SU-DHL-6 (cell line): Measurements from ENCODE around the gene PRKCE.

Experiments
- H2AFZ ChIP-seq: fragments of 200-600 bp; sonication (generic); 2 replicates; pipeline ENCODE4 v1.6.1; 2014; ENCODE audit warnings: low read depth, mild to moderate bottlenecking, moderate library complexity, mixed read lengths, antibody characterized with exemption, low read length; ENCODE audit not compliant: severe bottlenecking
- H3F3A ChIP-seq: fragments of 200-600 bp; shearing (Covaris generic); 2 replicates; pipeline ENCODE4 v1.6.0; 2016; ENCODE audit warnings: antibody characterized with exemption, mild to moderate bottlenecking; ENCODE audit not compliant: insufficient read depth
- H3K27ac ChIP-seq: fragments of 200-600 bp; sonication (generic); 2 replicates; pipeline ENCODE4 v1.5.1; 2016; ENCODE audit warnings: low read depth, mild to moderate bottlenecking, low read length, moderate library complexity, mixed read lengths
- H3K27me3 ChIP-seq: fragments of 200-600 bp; sonication (generic), shearing (Covaris generic); 2 replicates; pipeline ENCODE4 v1.6.0; 2014; ENCODE audit warnings: mild to moderate bottlenecking, low read length
- H3K36me3 ChIP-seq: fragments of 200-600 bp; sonication (generic); 2 replicates; pipeline ENCODE4 v1.6.1; 2014; ENCODE audit warnings: mild to moderate bottlenecking, low read length, mixed read lengths
- H3K4me2 ChIP-seq: fragments of 300-600, 200-600 bp; shearing (Covaris generic), sonication (generic); 2 replicates; pipeline ENCODE4 v1.6.0; 2014; ENCODE audit warnings: low read length, low read depth, mild to moderate bottlenecking; ENCODE audit not compliant: poor library complexity, severe bottlenecking
- H3K4me3 ChIP-seq: fragments of 200-600 bp; sonication (generic); 2 replicates; pipeline ENCODE4 v1.5.1; 2014; ENCODE audit warnings: antibody characterized with exemption, low read length, mild to moderate bottlenecking, mixed read lengths; ENCODE audit not compliant: insufficient read depth, poor library complexity, severe bottlenecking
- H3K79me2 ChIP-seq: fragments of 200-600 bp; sonication (generic); 2 replicates; pipeline ENCODE4 v1.6.1; 2014; ENCODE audit warnings: mild to moderate bottlenecking, low read length, moderate library complexity; ENCODE audit not compliant: insufficient read depth
- H3K9ac ChIP-seq: fragments of 200-600 bp; sonication (generic); 2 replicates; pipeline ENCODE4 v1.7.0; 2014; ENCODE audit warnings: mild to moderate bottlenecking, low read length
- H3K9me2 ChIP-seq: fragments of 200-600 bp; sonication (generic); replicated peaks from 2 replicates; pipeline ENCODE4 v1.6.1; 2014; ENCODE audit warnings: low read length; ENCODE audit not compliant: insufficient read depth
- H3K9me3 ChIP-seq: fragments of 200-600 bp; sonication (generic); 2 replicates; pipeline ENCODE4 v1.6.1; 2014; ENCODE audit warnings: low read length, mixed read lengths; ENCODE audit not compliant: insufficient read depth
- H4K20me1 ChIP-seq: fragments of 200-600 bp; sonication (generic); 2 replicates; pipeline ENCODE4 v1.6.1; 2014; ENCODE audit warnings: low read depth, mild to moderate bottlenecking, antibody characterized with exemption, low read length, moderate library complexity, mixed read lengths
- EZH2phosphoT487 ChIP-seq: fragments of 200-600 bp; sonication (generic), shearing (Covaris generic); conservative IDR thresholded peaks from 2 replicates; pipeline ENCODE4 v1.6.1; 2018; ENCODE audit warnings: mild to moderate bottlenecking, antibody characterized with exemption, low read length, moderate library complexity, mixed read lengths
- TF ChIP-seq, protein P1 (sequence below): fragments of 200-600 bp; sonication (generic); IDR thresholded peaks from one replicate; pipeline ENCODE4 v1.5.1; 2017; ENCODE audit warnings: antibody characterized with exemption, mild to moderate bottlenecking, low read length, moderate library complexity; ENCODE audit not compliant: insufficient read depth, poor library complexity, severe bottlenecking

The PRKCE gene

DNA sequence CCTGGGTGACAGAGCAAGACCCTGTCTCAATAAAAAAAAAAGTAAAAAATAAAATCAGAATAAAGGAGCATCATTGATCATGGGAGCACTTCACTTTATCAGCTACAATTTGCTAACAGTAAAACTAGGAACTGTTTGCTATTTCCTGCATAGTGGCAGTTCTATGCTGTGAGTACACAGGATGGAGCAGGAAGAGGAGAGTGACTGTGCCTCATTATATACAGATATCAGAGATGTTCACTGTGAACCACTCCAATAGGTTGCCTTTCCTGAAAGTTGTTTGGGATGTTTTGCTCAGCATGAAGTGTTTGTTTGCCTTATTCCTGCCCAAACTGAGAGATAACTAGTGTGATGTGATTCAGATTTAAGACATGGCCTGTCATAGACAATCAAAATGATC, 494.4 kb downstream of the PRKCE start:
- Histone ChIP-seq H3K4me3 (no peak overlapping the region), H4K20me1 (no peaks in the 10 kb centered on the region), H3K9me2 (no peaks in the 10 kb centered on the region), H3F3A (no peaks in the 10 kb centered on the region), H3K9ac (no peak overlapping the region), H3K27ac (no peak overlapping the region), H3K27me3 (no peaks in the 10 kb centered on the region), H3K4me2 (no peak overlapping the region), H3K9me3 (no peaks in the 10 kb centered on the region), H2AFZ (no peak overlapping the region), H3K79me2 (no peaks in the 10 kb centered on the region), H3K36me3 (no peaks in the 10 kb centered on the region)
- no peak for TF ChIP-seq EZH2phosphoT487
- TF ChIP-seq, protein P1, sequence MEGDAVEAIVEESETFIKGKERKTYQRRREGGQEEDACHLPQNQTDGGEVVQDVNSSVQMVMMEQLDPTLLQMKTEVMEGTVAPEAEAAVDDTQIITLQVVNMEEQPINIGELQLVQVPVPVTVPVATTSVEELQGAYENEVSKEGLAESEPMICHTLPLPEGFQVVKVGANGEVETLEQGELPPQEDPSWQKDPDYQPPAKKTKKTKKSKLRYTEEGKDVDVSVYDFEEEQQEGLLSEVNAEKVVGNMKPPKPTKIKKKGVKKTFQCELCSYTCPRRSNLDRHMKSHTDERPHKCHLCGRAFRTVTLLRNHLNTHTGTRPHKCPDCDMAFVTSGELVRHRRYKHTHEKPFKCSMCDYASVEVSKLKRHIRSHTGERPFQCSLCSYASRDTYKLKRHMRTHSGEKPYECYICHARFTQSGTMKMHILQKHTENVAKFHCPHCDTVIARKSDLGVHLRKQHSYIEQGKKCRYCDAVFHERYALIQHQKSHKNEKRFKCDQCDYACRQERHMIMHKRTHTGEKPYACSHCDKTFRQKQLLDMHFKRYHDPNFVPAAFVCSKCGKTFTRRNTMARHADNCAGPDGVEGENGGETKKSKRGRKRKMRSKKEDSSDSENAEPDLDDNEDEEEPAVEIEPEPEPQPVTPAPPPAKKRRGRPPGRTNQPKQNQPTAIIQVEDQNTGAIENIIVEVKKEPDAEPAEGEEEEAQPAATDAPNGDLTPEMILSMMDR, result no peak

DNA sequence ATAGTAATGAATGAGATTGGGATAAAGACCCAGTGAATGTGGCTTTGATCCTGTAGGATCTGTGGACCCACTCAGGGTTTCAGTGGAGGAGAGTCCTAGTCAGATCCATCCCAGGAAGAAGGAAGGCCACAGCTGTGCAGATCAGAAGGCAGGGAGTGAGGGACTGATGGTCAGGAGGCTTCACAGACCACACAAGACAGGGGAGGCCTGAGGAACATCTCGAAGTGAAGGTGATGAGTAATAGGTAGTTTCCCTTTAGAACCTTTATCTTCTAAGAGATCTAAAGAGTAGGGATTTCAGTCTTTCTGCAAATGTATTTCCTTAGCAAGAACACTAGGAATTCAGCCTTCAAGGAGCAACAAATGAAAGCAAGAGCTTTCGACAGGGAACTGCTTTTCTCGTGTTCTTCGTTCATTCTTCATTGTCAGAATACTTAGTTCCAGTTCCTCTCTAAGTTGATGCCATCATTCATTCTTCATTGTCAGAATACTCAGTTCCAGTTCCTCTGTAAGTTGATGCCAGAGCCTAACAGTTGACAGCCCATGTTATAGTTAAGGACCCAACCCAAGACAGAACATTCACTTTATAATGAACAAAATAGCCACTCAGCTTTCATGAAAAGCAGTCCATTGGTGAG, 495.5 kb downstream of the PRKCE start:
- Histone ChIP-seq H3K79me2 (no peaks in the 10 kb centered on the region), H3K4me3 (no peak overlapping the region), H3K4me2 (no peak overlapping the region), H4K20me1 (no peaks in the 10 kb centered on the region), H3K9ac (no peak overlapping the region), H3K27me3 (no peaks in the 10 kb centered on the region), H3K9me3 (no peaks in the 10 kb centered on the region), H2AFZ (no peak overlapping the region), H3K9me2 (no peaks in the 10 kb centered on the region), H3F3A (no peaks in the 10 kb centered on the region), H3K36me3 (no peaks in the 10 kb centered on the region), H3K27ac (no peak overlapping the region)
- TF ChIP-seq, protein P1, result no peak
- no peak for TF ChIP-seq EZH2phosphoT487

DNA sequence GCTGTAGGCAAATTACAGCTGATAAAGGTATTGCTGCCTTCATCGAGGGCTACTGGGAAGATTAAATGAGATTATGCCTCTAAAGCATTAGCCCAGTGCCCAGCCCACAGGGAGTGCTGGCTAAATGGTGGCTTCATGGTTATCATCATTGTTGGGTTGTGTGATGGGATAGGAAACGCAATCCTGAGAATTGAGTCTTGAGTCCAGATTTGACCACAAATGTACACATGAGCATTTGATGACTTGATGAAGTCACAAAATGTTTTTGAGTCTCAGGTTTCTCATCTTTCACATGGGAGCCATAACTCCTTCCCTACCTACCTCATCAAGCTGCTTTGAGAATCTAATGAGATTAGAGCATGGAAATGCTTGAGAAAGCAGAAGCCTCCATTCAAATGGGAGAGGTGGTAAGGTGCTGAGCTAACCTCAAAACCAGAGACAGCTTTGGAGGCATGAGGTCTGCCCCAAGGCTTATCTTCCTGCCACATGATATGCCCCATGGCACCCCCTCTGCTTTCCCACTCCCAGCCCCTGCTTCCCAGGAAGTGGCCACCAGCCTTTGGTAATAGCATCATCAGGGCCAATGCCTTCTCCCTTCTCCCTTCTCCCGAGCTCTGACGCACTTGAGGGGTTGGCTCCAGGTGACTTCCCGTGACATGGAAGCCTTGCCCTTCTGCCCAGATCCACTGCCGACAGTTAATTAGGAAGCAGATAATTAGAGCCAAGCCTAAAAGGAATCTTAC, 496.3 kb downstream of the PRKCE start:
- no peak overlapping the region for H3K9ac ChIP-seq
- no peak overlapping the region for H3K4me2 ChIP-seq
- H3K4me3 ChIP-seq, result no peak overlapping the region
- no peak overlapping the region for H2AFZ ChIP-seq
- no peak overlapping the region for H3K27ac ChIP-seq
- no peaks in the 10 kb centered on the region for H3K36me3 ChIP-seq
- H3F3A ChIP-seq, result no peaks in the 10 kb centered on the region
- no peak for TF ChIP-seq EZH2phosphoT487
- TF ChIP-seq, protein P1, result no peak
- no peaks in the 10 kb centered on the region for H3K9me2 ChIP-seq
- no peaks in the 10 kb centered on the region for H3K27me3 ChIP-seq
- H3K9me3 ChIP-seq, result no peaks in the 10 kb centered on the region
- H3K79me2 ChIP-seq, result no peaks in the 10 kb centered on the region
- no peaks in the 10 kb centered on the region for H4K20me1 ChIP-seq
